Right atrium auricular region (tissue), 2 donors: ENCODE measurements around the gene IQGAP2. TPM values are rescaled to one million over a fixed set of nuclear protein-coding genes. Genes with fewer than 3 reads are reported as not detected.

ENCODE experiments used
- DNase-seq: peaks from one replicate; pipeline ENCODE4 v3.0.0-alpha.2; 2019; ENCODE audit warnings: low spot score
- H3K27ac ChIP-seq, 2 donors: fragments of 200-600 bp; sonication (generic); 1 replicate in 1 of 2; 2 replicates in 1 of 2; pipeline ENCODE4 v1.5.1; 2016 to 2019
- H3K27me3 ChIP-seq, 2 donors: fragments of 200-600 bp; sonication (generic); one replicate each; pipeline versions ENCODE4 v1.5.1 to v1.6.0; 2017 to 2019
- H3K36me3 ChIP-seq: fragments of 200-600 bp; sonication (generic); one replicate; pipeline ENCODE4 v1.5.1; 2016
- H3K4me1 ChIP-seq, 2 donors: fragments of 200-600 bp; sonication (generic); one replicate each; pipeline versions ENCODE4 v1.5.1 to v1.6.0; 2017 to 2019
- H3K4me3 ChIP-seq, 2 donors: fragments of 200-600 bp; sonication (generic); 1 replicate in 1 of 2; 2 replicates in 1 of 2; pipeline ENCODE4 v1.5.1; 2017 to 2019; ENCODE audit warnings: mild to moderate bottlenecking in 1 of 2, moderate library complexity in 1 of 2
- H3K9me3 ChIP-seq, 2 donors: fragments of 200-600 bp; sonication (generic); one replicate each; pipeline ENCODE4 v1.5.1; 2019
- total RNA-seq, 2 donors: library from RNA; depleted of rRNA; stranded (reverse); fragments of >200 nt; gene quantifications; one replicate each; pipeline ENCODE4 v1.1.0, GENCODE V29; 2016
- TF ChIP-seq, protein P1 (sequence below), 2 donors: fragments of 200-600 bp; sonication (generic); IDR thresholded peaks; one replicate each; pipeline ENCODE4 v1.5.1; 2019; ENCODE audit warnings: antibody characterized with exemption in 2 of 2

IQGAP2 gene
- total RNA-seq, 2 donors from 2014 or later, result 5.4 to 12.3 TPM

DNA sequence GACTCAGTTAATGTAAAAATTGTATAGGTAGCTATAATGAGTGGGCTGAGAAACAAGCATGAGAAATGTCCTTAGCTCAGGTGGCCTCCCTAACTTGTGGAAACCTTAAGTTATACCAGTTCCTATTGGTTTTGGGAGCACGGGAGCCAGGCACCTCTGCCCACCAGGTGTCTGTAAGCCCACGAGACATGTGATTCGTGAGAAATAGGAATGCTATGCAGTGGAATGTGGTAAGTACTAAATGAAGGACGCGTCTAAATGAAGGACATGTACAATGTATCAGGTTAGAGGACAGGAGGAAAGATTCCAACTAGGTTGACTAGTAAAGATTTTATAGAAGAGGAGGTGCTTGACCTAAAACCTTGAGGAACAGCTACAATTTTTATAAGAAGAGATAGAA lies 266.2 kb downstream of the IQGAP2 start:
- Histone ChIP-seq H3K4me3 (no peak overlapping the region), H3K9me3 (no peaks in the 10 kb centered on the region), H3K4me1 (no peaks in the 10 kb centered on the region), H3K36me3 (no peaks in the 10 kb centered on the region), H3K27ac (no peak overlapping the region), H3K27me3 (no peaks in the 10 kb centered on the region)
- TF ChIP-seq, protein P1, sequence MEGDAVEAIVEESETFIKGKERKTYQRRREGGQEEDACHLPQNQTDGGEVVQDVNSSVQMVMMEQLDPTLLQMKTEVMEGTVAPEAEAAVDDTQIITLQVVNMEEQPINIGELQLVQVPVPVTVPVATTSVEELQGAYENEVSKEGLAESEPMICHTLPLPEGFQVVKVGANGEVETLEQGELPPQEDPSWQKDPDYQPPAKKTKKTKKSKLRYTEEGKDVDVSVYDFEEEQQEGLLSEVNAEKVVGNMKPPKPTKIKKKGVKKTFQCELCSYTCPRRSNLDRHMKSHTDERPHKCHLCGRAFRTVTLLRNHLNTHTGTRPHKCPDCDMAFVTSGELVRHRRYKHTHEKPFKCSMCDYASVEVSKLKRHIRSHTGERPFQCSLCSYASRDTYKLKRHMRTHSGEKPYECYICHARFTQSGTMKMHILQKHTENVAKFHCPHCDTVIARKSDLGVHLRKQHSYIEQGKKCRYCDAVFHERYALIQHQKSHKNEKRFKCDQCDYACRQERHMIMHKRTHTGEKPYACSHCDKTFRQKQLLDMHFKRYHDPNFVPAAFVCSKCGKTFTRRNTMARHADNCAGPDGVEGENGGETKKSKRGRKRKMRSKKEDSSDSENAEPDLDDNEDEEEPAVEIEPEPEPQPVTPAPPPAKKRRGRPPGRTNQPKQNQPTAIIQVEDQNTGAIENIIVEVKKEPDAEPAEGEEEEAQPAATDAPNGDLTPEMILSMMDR (IDR thresholded peaks at IDR 0.05), result no peak
- DNase-seq, result no peak

DNA sequence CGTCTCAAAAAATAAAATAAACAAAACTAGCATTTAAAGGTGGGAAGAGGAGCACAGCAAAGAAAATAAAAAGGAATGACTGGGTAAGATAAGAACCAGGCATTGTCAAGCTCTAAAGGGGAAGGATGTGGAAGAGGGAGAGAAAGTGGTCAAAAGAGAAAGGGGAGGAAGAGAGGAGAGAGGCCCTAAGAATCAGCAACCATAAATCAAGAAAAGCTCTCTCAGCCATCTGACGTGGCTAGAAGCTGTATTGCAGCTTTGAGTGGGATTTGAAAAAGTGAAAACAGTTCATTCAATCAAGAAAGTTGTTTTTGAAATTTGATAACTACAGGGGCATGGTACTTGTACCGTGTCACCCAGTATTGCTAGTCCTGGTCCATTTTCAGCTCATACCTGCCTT lies 267.4 kb downstream of the IQGAP2 start:
- TF ChIP-seq, protein P1 (IDR thresholded peaks at IDR 0.05), result no peak
- Histone ChIP-seq H3K4me1 (no peaks in the 10 kb centered on the region), H3K27ac (no peak overlapping the region), H3K4me3 (no peak overlapping the region), H3K36me3 (no peaks in the 10 kb centered on the region), H3K27me3 (no peaks in the 10 kb centered on the region), H3K9me3 (no peaks in the 10 kb centered on the region)
- no peak for DNase-seq

DNA sequence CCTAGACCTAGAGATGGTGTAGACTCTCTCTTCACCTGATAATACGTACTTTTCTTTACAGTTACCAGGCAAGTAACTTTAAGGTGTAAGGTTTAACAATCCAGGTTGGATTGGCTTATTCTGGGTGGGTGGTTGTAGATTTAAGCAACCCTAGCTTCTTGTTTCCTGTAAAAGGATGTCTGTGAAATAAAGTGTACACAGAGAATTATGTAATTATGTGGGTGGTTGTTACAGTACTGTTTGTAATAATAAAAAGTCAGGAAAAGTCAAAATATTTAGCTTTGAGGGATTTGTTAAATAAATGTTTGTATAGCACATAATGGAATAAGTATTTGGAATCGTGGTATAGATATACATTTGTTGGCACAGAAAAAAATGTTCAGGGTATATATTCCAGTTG lies 269.2 kb downstream of the IQGAP2 start:
- no peak overlapping the region for H3K4me3 ChIP-seq
- H3K27ac ChIP-seq, result no peak overlapping the region
- no peaks in the 10 kb centered on the region for H3K9me3 ChIP-seq
- H3K4me1 ChIP-seq, result no peaks in the 10 kb centered on the region
- H3K36me3 ChIP-seq, result no peaks in the 10 kb centered on the region
- DNase-seq, result no peak
- no peaks in the 10 kb centered on the region for H3K27me3 ChIP-seq
- TF ChIP-seq, protein P1 (IDR thresholded peaks at IDR 0.05), result no peak

DNA sequence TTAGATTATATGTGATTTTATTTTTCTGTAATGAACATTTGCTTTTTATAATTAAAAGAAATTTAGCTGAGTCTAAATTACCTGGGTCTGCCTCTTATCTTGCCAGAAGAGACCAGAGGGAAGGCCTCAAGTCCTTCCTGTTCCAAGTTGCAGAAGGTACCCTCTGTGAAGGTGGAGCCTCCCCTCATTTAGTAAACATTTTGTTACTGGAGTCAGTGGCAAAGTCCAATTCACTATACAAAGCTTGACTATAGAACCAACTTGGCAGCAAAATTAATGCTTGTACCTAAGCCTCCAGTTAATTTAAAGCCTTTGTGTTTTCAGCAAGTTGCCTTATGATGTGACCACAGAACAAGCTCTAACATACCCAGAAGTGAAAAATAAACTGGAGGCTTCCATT lies 270.0 kb downstream of the IQGAP2 start:
- Histone ChIP-seq H3K4me1 (no peaks in the 10 kb centered on the region), H3K9me3 (no peaks in the 10 kb centered on the region), H3K36me3 (no peaks in the 10 kb centered on the region), H3K27me3 (no peaks in the 10 kb centered on the region), H3K27ac (no peak overlapping the region), H3K4me3 (no peak overlapping the region)
- DNase-seq, result no peak
- TF ChIP-seq, protein P1 (IDR thresholded peaks at IDR 0.05), result no peak

DNA sequence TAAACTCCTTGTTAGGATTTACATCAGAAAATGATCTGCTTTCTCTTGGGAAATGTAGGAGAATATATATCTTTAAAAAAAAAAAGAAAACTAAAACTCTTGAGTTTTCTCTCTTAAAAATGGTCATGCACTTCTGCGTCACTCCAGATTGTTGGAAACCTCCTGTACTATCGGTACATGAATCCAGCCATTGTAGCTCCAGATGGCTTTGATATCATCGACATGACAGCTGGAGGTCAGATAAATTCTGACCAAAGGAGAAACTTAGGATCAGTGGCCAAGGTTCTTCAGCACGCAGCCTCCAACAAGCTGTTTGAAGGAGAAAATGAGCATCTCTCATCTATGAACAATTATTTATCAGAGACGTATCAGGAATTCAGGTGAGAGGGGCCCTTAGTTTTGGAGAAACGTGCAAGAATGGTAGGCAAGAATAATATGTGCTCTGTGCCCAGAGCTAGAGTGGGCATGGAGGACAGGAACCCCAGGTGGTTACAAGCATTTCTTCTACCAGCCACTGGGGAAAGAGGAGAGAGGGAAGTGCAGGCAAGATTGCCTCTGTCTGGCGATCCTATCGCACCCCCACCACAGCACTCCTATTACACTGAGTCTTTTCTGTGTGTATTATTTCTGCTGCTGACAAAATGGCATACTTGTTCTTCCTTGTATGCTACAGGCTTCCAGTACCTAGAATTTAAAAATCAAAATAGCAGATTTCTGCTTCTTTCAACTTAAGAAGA lies 271.4 kb downstream of the IQGAP2 start:
- no peak for DNase-seq
- no peak overlapping the region for H3K27ac ChIP-seq
- H3K4me3 ChIP-seq, result no peak overlapping the region
- H3K27me3 ChIP-seq, result no peaks in the 10 kb centered on the region
- H3K4me1 ChIP-seq, result no peaks in the 10 kb centered on the region
- TF ChIP-seq, protein P1 (IDR thresholded peaks at IDR 0.05), result no peak
- H3K9me3 ChIP-seq, result no peaks in the 10 kb centered on the region
- H3K36me3 ChIP-seq, result no peaks in the 10 kb centered on the region

DNA sequence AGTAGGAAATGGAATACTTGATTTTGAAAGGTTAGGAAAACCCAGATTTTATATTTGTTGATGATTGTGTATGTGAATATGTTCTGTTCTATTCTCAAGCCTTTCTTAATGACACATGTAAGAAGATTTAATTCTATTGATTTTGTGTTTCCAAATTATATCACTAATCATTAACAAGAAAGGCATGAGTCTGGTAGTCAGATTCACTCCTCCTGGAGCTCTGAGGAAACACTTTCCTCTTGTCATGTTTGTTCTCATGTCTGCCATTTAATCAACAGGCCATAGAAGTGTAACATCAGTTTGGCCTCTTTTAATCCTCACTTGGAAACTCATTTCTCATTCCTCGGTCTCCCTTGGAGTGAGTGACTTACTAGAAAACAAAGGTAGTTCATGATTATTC lies 272.3 kb downstream of the IQGAP2 start:
- Histone ChIP-seq H3K27me3 (no peaks in the 10 kb centered on the region), H3K4me3 (no peak overlapping the region), H3K36me3 (no peaks in the 10 kb centered on the region), H3K27ac (no peak overlapping the region), H3K9me3 (no peaks in the 10 kb centered on the region), H3K4me1 (no peaks in the 10 kb centered on the region)
- no peak for DNase-seq
- TF ChIP-seq, protein P1 (IDR thresholded peaks at IDR 0.05), result no peak
